GM12875 (cell line): Measurements from ENCODE around the gene IL6.
"Not testable (repeated sequence)": the region's sequence is repeated elsewhere in the genome, so short reads cannot be mapped to it uniquely, and the experiment has no call there.

Source experiments
- H3K4me3 ChIP-seq: one replicate; pipeline ENCODE4 v1.5.1; 2011; ENCODE audit warnings: low read depth, low read length, control low read depth
- CTCF ChIP-seq: IDR thresholded peaks from 2 replicates; pipeline ENCODE4 v1.5.1; 2011; ENCODE audit warnings: low read depth, mild to moderate bottlenecking, control low read depth, inconsistent platforms, low read length, moderate library complexity, borderline replicate concordance; ENCODE audit not compliant: insufficient read depth

IL6 gene

GRCh38 chr7:22686620-22687019 is 40.4 kb upstream of the IL6 start:
- TF ChIP-seq CTCF, result no peak
- H3K4me3 ChIP-seq, result no peak overlapping the region

GRCh38 chr7:22688084-22688483 is 38.9 kb upstream of the IL6 start:
- no peak overlapping the region for H3K4me3 ChIP-seq
- no peak for TF ChIP-seq CTCF

- not testable (repeated sequence) for H3K4me3 ChIP-seq
Measured at GRCh38 chr7:22688934-22689333, 38.1 kb upstream of the IL6 start.

GRCh38 chr7:22694597-22695207 is 32.3 kb upstream of the IL6 start:
- TF ChIP-seq CTCF, result no peak
- H3K4me3 ChIP-seq, result no peak overlapping the region

GRCh38 chr7:22695476-22696132 is 31.4 kb upstream of the IL6 start:
- TF ChIP-seq CTCF, result no peak
- no peak overlapping the region for H3K4me3 ChIP-seq

GRCh38 chr7:22696541-22697228 is 30.3 kb upstream of the IL6 start:
- no peak for TF ChIP-seq CTCF
- H3K4me3 ChIP-seq, result no peak overlapping the region

GRCh38 chr7:22697322-22697859 is 29.6 kb upstream of the IL6 start:
- TF ChIP-seq CTCF, result no peak
- no peak overlapping the region for H3K4me3 ChIP-seq
